B cell (primary cell): ENCODE results near the gene KLF16.

ENCODE experiments used
- EZH2 ChIP-seq: IDR thresholded peaks from 2 replicates; pipeline ENCODE4 v1.6.1; 2012; ENCODE audit warnings: borderline replicate concordance, low read depth, mild to moderate bottlenecking, moderate library complexity, low read length; ENCODE audit not compliant: insufficient read depth, poor library complexity, severe bottlenecking
- TF ChIP-seq, protein P1 (sequence below): fragments of 200-600 bp; IDR thresholded peaks from one replicate; pipeline ENCODE4 v1.8.0; 2022; ENCODE audit warnings: antibody characterized with exemption, mild to moderate bottlenecking

DNA sequence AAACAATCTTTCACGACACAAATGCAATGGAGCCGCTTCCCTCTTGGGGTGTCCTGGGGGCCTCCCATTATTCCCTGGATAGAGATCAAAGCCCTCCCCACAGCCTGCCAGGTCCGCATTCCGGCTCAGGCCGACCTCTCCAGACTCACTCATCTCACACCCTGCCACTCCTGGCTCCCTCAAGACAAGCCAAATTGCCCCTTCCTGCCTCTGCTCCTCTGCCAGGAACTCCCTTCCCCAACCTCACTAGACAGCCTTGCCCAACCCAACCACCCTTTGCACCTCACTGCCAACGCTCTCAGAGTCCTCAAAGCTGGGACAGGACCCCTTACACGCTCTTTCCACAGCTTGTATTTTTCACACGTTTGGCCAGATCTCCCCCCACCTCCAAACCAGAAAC, 20.4 kb upstream of the KLF16 start:
- TF ChIP-seq, protein P1, sequence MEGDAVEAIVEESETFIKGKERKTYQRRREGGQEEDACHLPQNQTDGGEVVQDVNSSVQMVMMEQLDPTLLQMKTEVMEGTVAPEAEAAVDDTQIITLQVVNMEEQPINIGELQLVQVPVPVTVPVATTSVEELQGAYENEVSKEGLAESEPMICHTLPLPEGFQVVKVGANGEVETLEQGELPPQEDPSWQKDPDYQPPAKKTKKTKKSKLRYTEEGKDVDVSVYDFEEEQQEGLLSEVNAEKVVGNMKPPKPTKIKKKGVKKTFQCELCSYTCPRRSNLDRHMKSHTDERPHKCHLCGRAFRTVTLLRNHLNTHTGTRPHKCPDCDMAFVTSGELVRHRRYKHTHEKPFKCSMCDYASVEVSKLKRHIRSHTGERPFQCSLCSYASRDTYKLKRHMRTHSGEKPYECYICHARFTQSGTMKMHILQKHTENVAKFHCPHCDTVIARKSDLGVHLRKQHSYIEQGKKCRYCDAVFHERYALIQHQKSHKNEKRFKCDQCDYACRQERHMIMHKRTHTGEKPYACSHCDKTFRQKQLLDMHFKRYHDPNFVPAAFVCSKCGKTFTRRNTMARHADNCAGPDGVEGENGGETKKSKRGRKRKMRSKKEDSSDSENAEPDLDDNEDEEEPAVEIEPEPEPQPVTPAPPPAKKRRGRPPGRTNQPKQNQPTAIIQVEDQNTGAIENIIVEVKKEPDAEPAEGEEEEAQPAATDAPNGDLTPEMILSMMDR: no peak
- TF ChIP-seq EZH2: no peak
